Astrocyte (in vitro differentiated cells and primary cell): Measurements from ENCODE around the gene TRMT2A.

Experiments
- EZH2 ChIP-seq: IDR thresholded peaks from 2 replicates; pipeline ENCODE4 v1.6.1; 2012; ENCODE audit warnings: mild to moderate bottlenecking, low read length, inconsistent platforms; ENCODE audit not compliant: insufficient read depth
- TF ChIP-seq, protein P1 (sequence below): IDR thresholded peaks from 2 replicates; pipeline ENCODE4 v1.5.1; 2011; ENCODE audit warnings: low read depth, mild to moderate bottlenecking, inconsistent platforms, low read length, moderate library complexity; ENCODE audit not compliant: insufficient read depth

GRCh38 chr22:20080776-20081654 is 36.0 kb downstream of the TRMT2A start:
- TF ChIP-seq, protein P1, sequence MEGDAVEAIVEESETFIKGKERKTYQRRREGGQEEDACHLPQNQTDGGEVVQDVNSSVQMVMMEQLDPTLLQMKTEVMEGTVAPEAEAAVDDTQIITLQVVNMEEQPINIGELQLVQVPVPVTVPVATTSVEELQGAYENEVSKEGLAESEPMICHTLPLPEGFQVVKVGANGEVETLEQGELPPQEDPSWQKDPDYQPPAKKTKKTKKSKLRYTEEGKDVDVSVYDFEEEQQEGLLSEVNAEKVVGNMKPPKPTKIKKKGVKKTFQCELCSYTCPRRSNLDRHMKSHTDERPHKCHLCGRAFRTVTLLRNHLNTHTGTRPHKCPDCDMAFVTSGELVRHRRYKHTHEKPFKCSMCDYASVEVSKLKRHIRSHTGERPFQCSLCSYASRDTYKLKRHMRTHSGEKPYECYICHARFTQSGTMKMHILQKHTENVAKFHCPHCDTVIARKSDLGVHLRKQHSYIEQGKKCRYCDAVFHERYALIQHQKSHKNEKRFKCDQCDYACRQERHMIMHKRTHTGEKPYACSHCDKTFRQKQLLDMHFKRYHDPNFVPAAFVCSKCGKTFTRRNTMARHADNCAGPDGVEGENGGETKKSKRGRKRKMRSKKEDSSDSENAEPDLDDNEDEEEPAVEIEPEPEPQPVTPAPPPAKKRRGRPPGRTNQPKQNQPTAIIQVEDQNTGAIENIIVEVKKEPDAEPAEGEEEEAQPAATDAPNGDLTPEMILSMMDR: no peak
- TF ChIP-seq EZH2: no peak
